ENCODE measurements around the gene ANKRD2.
"Not testable (repeated sequence)": the region's sequence is repeated elsewhere in the genome, so short reads cannot be mapped to it uniquely, and the experiment has no call there.

ANKRD2 gene

DNA sequence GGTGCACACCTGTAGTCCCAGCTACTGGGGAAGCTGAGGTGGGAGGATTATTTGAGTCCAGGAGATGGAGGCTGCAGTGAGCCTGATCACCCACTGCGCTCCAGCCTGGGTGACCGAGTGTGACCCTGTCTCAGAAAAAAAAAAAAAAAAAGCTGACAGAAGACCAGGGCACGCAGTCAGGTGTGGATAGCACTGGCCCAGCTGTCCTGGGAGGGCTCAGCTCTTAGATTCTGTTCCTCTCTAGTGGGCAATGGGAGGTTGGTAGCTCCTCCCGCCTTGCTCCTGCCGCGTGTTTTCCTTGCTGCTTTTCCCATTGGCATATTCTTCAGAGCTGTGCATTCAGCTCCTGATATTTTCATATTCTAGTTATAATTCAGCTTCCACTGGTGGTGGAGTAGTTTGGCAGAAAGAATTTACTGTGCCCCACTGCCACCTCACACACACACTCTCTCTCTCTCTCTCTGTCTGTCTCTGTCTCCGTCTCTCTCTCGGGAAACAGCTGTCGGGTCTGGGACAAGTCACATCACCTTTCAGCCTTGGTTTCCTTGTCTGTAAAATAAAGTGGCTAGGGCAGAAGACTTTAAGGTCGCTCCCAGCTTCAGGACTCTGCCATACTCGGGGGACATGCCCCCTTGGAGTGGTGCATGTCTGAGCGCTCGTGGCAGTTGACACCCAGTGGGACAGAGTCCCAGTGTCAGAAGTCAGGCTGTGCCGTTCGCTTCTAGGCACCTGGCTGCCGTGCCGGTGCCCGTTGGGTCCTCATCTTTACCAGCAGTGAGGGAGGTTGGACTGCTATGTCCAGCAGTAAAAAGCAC lies 25.9 kb upstream of the ANKRD2 start:
- Histone ChIP-seq H3K27ac (ENCODE audit: low read depth, low read length) (no peak overlapping the region), H3K9me3 (ENCODE audit: control insufficient read depth in 5 of 5, low read length in 5 of 5) (no peaks in the 10 kb centered on the region), H3K4me1 (ENCODE audit: control insufficient read depth in 5 of 5, insufficient read depth in 5 of 5, low read length in 5 of 5) (peaks cover 16 to 57% (median 29%) of the 10 kb centered on the region in 5 donors), H3K27me3 (ENCODE audit: control insufficient read depth in 5 of 5, insufficient read depth in 4 of 5, low read length in 5 of 5) (peaks cover 0 to 2% (median 0%) of the 10 kb centered on the region in 5 donors), H3K9ac (ENCODE audit: low read length in 5 of 5) (no peak overlapping the region), H3K36me3 (ENCODE audit: control insufficient read depth in 5 of 5, insufficient read depth in 5 of 5, low read length in 5 of 5) (no peaks in the 10 kb centered on the region), H3K4me3 (ENCODE audit: low read depth in 1 of 5, low read length in 5 of 5) (no peak overlapping the region)

DNA sequence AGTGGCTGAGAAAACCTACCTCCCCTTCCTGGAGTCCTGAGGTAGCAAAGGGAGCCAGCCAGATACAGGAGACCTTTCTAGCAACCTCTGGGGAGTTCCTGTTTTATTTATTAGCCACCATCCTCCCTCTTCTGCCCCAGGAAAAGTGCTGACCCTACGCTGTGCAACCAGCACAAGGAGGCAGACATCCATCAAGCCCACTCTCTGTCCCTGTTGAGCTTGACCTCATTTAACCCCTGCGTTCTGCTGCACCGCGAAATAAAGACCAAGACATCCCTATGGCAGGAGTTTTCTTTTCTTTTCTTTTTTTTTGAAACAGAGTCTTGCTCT lies 25.3 kb upstream of the ANKRD2 start:
- Histone ChIP-seq H3K36me3 (ENCODE audit: control insufficient read depth in 5 of 5, insufficient read depth in 5 of 5, low read length in 5 of 5) (no peaks in the 10 kb centered on the region), H3K9me3 (ENCODE audit: control insufficient read depth in 5 of 5, low read length in 5 of 5) (no peaks in the 10 kb centered on the region), H3K4me1 (ENCODE audit: control insufficient read depth in 5 of 5, insufficient read depth in 5 of 5, low read length in 5 of 5) (peaks cover 14 to 51% (median 24%) of the 10 kb centered on the region in 5 donors), H3K4me3 (ENCODE audit: low read depth in 1 of 5, low read length in 5 of 5) (no peak overlapping the region), H3K27ac (ENCODE audit: low read depth, low read length) (no peak overlapping the region), H3K27me3 (ENCODE audit: control insufficient read depth in 5 of 5, insufficient read depth in 4 of 5, low read length in 5 of 5) (peaks cover 0 to 2% (median 0%) of the 10 kb centered on the region in 5 donors), H3K9ac (ENCODE audit: low read length in 5 of 5) (no peak overlapping the region)

DNA sequence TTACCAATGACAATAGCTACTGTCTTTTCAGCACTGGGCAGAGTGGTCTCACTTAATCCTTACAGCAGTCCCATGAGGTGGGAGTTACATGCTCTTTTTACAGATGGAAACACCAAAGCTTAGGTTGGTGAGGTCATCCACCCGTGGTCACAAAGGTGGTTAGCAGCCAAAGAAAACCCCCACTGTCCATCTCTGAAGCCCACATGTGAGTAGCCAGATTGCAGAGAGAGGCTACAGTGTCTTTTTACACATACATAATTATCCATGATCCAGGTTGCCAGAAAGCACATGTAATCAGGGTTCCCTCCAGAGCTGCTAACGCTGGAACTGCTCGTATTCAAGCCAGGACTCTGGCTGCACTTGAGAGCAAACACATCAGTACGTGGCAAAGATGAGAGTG lies 24.6 kb upstream of the ANKRD2 start:
- Histone ChIP-seq H3K27me3 (ENCODE audit: control insufficient read depth in 5 of 5, insufficient read depth in 4 of 5, low read length in 5 of 5) (no peaks in the 10 kb centered on the region), H3K9me3 (ENCODE audit: control insufficient read depth in 5 of 5, low read length in 5 of 5) (no peaks in the 10 kb centered on the region), H3K4me1 (ENCODE audit: control insufficient read depth in 5 of 5, insufficient read depth in 5 of 5, low read length in 5 of 5) (peaks cover 7 to 44% (median 17%) of the 10 kb centered on the region in 5 donors), H3K4me3 (ENCODE audit: low read depth in 1 of 5, low read length in 5 of 5) (no peak overlapping the region), H3K36me3 (ENCODE audit: control insufficient read depth in 5 of 5, insufficient read depth in 5 of 5, low read length in 5 of 5) (no peaks in the 10 kb centered on the region), H3K27ac (ENCODE audit: low read depth, low read length) (no peak overlapping the region), H3K9ac (ENCODE audit: low read length in 5 of 5) (no peak overlapping the region)

DNA sequence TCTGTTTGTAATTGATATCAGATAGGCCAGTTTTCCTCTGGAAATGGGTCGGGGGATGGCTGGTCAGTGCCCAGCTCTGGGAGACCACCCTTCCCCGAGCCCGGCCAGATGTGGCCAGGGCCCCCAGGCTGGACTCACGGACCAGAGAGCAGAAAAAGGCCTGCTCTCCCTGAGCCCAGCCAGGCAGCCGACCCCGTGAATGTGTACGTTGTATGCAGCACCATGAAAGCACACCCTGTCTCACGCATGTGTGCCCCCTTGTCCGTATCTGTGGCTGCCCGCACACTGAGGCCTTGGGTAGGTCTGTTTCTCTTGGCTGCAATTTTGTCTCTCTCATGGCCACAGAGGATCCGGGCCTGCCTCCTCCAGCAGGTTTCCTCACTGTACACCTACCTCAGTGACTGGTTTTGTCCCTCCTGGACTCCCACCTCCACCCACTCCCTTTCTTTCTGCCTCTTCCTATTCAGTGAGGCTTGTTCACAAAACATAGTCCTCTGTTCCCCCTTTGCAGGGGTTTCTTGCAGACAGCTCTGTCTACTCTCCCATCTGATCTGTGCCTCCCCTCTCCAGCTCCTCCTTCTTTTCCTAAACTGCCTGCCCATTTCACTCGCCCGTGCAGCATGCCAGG lies 23.6 kb upstream of the ANKRD2 start:
- H3K4me1 ChIP-seq (ENCODE audit: control insufficient read depth in 5 of 5, insufficient read depth in 5 of 5, low read length in 5 of 5) = peaks cover 3 to 45% (median 14%) of the 10 kb centered on the region in 5 donors
- H3K27me3 ChIP-seq (ENCODE audit: control insufficient read depth in 5 of 5, insufficient read depth in 4 of 5, low read length in 5 of 5) = no peaks in the 10 kb centered on the region
- H3K27ac ChIP-seq (ENCODE audit: low read depth, low read length) = no peak overlapping the region
- no peaks in the 10 kb centered on the region for H3K36me3 ChIP-seq (ENCODE audit: control insufficient read depth in 5 of 5, insufficient read depth in 5 of 5, low read length in 5 of 5)
- no peak overlapping the region for H3K9ac ChIP-seq (ENCODE audit: low read length in 5 of 5)
- H3K4me3 ChIP-seq (ENCODE audit: low read depth in 1 of 5, low read length in 5 of 5) = no peak overlapping the region
- no peaks in the 10 kb centered on the region for H3K9me3 ChIP-seq (ENCODE audit: control insufficient read depth in 5 of 5, low read length in 5 of 5)

DNA sequence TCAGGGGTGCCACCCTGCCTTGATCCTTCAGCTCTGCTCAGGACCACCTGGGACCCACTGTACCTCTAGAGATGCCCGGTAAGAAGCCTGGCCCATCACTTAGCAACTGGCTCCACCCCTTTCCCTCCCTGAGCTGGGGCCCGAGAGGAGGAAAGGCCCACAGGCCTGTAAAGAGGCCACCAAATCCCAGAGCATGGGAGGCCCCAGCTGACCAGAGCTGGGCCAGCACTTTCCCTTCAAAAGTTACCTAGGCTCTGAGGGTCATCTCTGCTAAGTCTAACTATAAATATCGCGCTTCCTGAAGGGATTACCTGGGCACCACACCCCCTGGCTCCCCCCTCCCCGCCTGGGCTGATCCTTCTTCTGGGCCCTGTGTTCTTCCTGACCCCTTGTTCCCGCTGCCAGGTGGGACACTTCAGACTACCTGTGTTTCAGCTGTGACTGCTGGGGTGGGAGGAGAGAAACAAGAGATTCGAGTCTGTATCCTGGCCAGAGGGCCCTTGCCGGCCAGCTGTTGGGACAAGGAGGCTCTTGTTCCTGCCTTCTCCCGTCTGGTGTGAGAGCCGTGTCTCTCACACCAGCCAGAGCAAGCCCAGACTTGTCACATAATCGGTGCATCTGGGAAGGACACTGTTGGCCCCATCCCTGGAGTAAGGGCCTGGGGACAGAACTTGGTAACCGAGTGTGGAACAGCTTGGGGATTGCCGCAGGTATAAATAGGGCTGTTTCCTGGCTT lies 22.8 kb upstream of the ANKRD2 start:
- no peaks in the 10 kb centered on the region for H3K27me3 ChIP-seq (ENCODE audit: control insufficient read depth in 5 of 5, insufficient read depth in 4 of 5, low read length in 5 of 5)
- H3K4me1 ChIP-seq (ENCODE audit: control insufficient read depth in 5 of 5, insufficient read depth in 5 of 5, low read length in 5 of 5) = peaks cover 3 to 45% (median 14%) of the 10 kb centered on the region in 5 donors
- H3K4me3 ChIP-seq (ENCODE audit: low read depth in 1 of 5, low read length in 5 of 5) = no peak overlapping the region
- H3K9me3 ChIP-seq (ENCODE audit: control insufficient read depth in 5 of 5, low read length in 5 of 5) = no peaks in the 10 kb centered on the region
- peak overlapping the region in 4 of 5 donors; percentile 17 to 76 (median 41) for H3K9ac ChIP-seq (ENCODE audit: low read length in 5 of 5)
- H3K27ac ChIP-seq (ENCODE audit: low read depth, low read length) = peak overlapping the region; percentile 50
- no peaks in the 10 kb centered on the region for H3K36me3 ChIP-seq (ENCODE audit: control insufficient read depth in 5 of 5, insufficient read depth in 5 of 5, low read length in 5 of 5)

DNA sequence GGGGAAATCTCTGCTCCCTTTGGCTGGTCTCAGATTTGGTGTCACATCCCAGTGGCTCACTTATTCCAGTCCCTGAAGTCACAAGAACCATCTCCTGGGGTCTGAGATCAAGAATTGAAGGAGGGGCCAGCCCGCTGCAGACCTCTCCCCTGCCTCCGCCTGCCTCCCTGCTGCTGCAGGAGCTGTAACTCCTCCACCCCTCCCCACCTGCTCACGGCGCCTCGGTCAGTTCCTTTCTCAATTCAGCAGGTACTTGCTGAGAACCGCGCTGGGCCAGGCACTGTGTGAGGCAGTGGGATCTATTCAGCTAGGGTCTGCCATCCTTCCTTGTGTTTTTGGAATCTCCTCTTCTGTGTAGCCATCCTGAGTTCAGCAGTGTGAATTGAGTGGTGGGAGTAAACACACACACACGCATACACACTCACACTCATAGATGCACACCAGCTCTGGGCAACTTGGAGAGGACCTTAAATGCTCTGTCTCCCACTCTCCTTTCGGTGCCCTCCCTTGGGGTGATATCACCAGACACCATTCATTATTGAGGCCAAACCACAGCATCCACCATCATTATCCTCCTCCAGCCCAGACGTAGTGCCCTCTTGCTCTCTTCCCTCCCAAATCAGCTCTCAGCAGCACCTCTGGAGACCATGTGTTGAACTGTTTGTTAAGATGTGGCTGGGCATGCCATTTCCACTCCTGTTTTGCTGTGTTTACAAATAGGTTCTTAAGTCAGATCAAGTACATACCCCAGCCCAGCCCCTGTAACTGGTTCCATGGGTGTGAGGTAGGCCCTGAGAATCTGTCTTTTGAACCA lies 22.0 kb upstream of the ANKRD2 start:
- no peak overlapping the region for H3K4me3 ChIP-seq (ENCODE audit: low read depth in 1 of 5, low read length in 5 of 5)
- no peaks in the 10 kb centered on the region for H3K27me3 ChIP-seq (ENCODE audit: control insufficient read depth in 5 of 5, insufficient read depth in 4 of 5, low read length in 5 of 5)
- H3K9ac ChIP-seq (ENCODE audit: low read length in 5 of 5) = peak overlapping the region in 2 of 5 donors; percentile 44 to 76
- no peaks in the 10 kb centered on the region for H3K9me3 ChIP-seq (ENCODE audit: control insufficient read depth in 5 of 5, low read length in 5 of 5)
- H3K36me3 ChIP-seq (ENCODE audit: control insufficient read depth in 5 of 5, insufficient read depth in 5 of 5, low read length in 5 of 5) = no peaks in the 10 kb centered on the region
- peaks cover 3 to 42% (median 14%) of the 10 kb centered on the region in 5 donors for H3K4me1 ChIP-seq (ENCODE audit: control insufficient read depth in 5 of 5, insufficient read depth in 5 of 5, low read length in 5 of 5)
- H3K27ac ChIP-seq (ENCODE audit: low read depth, low read length) = peak overlapping the region; percentile 50

DNA sequence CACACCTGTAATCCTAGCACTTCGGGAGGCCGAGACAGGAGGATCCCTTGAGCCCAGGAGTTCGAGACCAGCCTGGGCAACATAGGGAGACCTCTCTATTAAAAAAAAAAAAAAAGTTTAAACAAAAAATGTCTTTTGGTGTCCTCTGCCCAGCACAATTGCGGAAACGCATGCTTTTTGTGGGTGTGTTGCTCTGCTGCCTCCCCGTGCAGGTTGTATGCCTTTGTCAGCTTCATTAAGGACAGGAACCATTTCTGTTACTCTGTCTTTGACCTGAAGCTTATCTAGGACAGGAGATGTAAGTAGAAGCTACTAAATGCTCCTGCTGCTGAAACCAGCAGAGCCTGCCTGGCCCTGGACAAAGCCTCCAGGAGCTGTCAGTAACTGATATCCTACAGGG lies 21.3 kb upstream of the ANKRD2 start:
- Histone ChIP-seq H3K36me3 (ENCODE audit: control insufficient read depth in 5 of 5, insufficient read depth in 5 of 5, low read length in 5 of 5) (no peaks in the 10 kb centered on the region), H3K9me3 (ENCODE audit: control insufficient read depth in 5 of 5, low read length in 5 of 5) (no peaks in the 10 kb centered on the region), H3K27me3 (ENCODE audit: control insufficient read depth in 5 of 5, insufficient read depth in 4 of 5, low read length in 5 of 5) (no peaks in the 10 kb centered on the region), H3K27ac (ENCODE audit: low read depth, low read length) (no peak overlapping the region), H3K4me1 (ENCODE audit: control insufficient read depth in 5 of 5, insufficient read depth in 5 of 5, low read length in 5 of 5) (peaks cover 3 to 35% (median 14%) of the 10 kb centered on the region in 5 donors), H3K9ac (ENCODE audit: low read length in 5 of 5) (no peak overlapping the region), H3K4me3 (ENCODE audit: low read depth in 1 of 5, low read length in 5 of 5) (no peak overlapping the region)

DNA sequence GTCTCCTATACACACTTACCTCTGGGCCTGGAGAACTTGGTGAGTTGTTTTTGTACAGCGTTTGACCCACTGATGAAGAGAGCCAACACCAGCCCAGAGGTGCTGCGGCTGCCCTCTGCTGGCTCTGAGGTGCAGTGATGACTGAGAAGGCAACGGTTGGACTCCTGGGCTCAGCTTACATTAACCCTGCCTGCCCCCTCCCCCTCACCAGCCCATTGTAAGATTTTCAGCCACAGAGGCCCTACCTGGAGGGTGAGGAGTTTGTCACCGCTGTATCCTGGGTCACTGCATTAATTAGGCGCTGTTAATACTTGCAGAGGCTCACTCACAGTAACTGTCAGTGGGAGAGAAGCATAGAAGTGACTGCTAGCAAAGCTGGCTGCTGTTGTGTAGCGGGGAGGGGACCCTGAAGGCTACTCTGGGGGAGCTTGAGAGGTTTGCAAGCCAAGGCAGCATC lies 19.0 kb upstream of the ANKRD2 start:
- no peak overlapping the region for H3K9ac ChIP-seq (ENCODE audit: low read length in 5 of 5)
- H3K4me3 ChIP-seq (ENCODE audit: low read depth in 1 of 5, low read length in 5 of 5) = peak overlapping the region in 1 of 5 donors; percentile 9
- H3K27ac ChIP-seq (ENCODE audit: low read depth, low read length) = no peak overlapping the region
- no peaks in the 10 kb centered on the region for H3K36me3 ChIP-seq (ENCODE audit: control insufficient read depth in 5 of 5, insufficient read depth in 5 of 5, low read length in 5 of 5)
- no peaks in the 10 kb centered on the region for H3K27me3 ChIP-seq (ENCODE audit: control insufficient read depth in 5 of 5, insufficient read depth in 4 of 5, low read length in 5 of 5)
- H3K4me1 ChIP-seq (ENCODE audit: control insufficient read depth in 5 of 5, insufficient read depth in 5 of 5, low read length in 5 of 5) = peaks cover 2 to 17% (median 9%) of the 10 kb centered on the region in 5 donors
- no peaks in the 10 kb centered on the region for H3K9me3 ChIP-seq (ENCODE audit: control insufficient read depth in 5 of 5, low read length in 5 of 5)

DNA sequence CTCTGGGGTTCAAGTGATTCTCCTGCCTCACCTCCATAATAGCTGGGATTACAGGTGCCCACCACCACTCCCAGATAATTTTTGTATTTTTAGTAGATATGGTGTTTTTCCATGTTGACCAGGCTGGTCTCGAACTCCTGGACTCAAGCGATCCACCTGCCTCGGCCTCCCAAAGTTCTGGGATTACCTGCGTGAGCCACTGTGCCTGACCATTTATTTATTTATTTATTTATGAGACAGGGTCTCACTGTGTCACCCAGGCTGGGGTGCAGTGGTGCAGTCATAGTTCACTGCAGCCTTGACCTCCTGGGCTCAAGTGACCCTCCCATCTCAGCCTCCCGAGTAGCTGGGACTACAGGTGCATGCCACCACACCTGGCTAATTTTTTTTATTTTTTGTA lies 18.2 kb upstream of the ANKRD2 start:
- not testable (repeated sequence) for H3K27ac ChIP-seq (ENCODE audit: low read depth, low read length); H3K9me3 ChIP-seq (ENCODE audit: control insufficient read depth in 5 of 5, low read length in 5 of 5); H3K36me3 ChIP-seq (ENCODE audit: control insufficient read depth in 5 of 5, insufficient read depth in 5 of 5, low read length in 5 of 5); H3K27me3 ChIP-seq (ENCODE audit: control insufficient read depth in 5 of 5, insufficient read depth in 4 of 5, low read length in 5 of 5); H3K4me3 ChIP-seq (ENCODE audit: low read depth in 1 of 5, low read length in 5 of 5); H3K9ac ChIP-seq (ENCODE audit: low read length in 5 of 5)
- H3K4me1 ChIP-seq (ENCODE audit: control insufficient read depth in 5 of 5, insufficient read depth in 5 of 5, low read length in 5 of 5) = peaks cover 2 to 17% (median 9%) of the 10 kb centered on the region in 5 donors
